GM12878 (cell line): ENCODE data around the gene VPS39. TPM values are rescaled to one million over a fixed set of nuclear protein-coding genes. Genes with fewer than 3 reads are reported as not detected.

Source experiments
- ATF3 ChIP-seq: IDR thresholded peaks from 2 replicates; pipeline ENCODE4 v1.6.1; 2011; ENCODE audit warnings: low read depth, mild to moderate bottlenecking, low read length, moderate library complexity, borderline replicate concordance; ENCODE audit errors: extremely low read depth
- BHLHE40 ChIP-seq, 2 experiments: fragments of 450-650 bp in 1 of 2; IDR thresholded peaks; 2 replicates each; pipeline ENCODE4 v1.6.1; 2011 to 2017; ENCODE audit warnings: low read depth in 2 of 2, borderline replicate concordance in 1 of 2, improper control_type of control experiment in 1 of 2, low read length in 1 of 2, mild to moderate bottlenecking in 1 of 2
- BRCA1 ChIP-seq: IDR thresholded peaks from 2 replicates; pipeline ENCODE4 v1.6.1; 2011; ENCODE audit warnings: low read depth, low read length, improper control_type of control experiment
- CREB1 ChIP-seq: IDR thresholded peaks from 2 replicates; pipeline ENCODE4 v1.6.1; 2012; ENCODE audit warnings: low read depth, mild to moderate bottlenecking, inconsistent platforms
- HDAC2 ChIP-seq: fragments of 200-600 bp; sonication (generic); IDR thresholded peaks from 2 replicates; pipeline ENCODE4 v1.6.1; 2017
- HDAC6 ChIP-seq: fragments of 200-600 bp; sonication (generic); IDR thresholded peaks from one replicate; pipeline ENCODE4 v1.8.0; 2017; ENCODE audit warnings: antibody characterized with exemption; ENCODE audit not compliant: unreplicated experiment
- HDGF ChIP-seq: fragments of 450-650 bp; IDR thresholded peaks from 2 replicates; pipeline ENCODE4 v1.6.1; 2016; ENCODE audit warnings: antibody characterized with exemption
- HSF1 ChIP-seq: fragments of 150-350 bp; IDR thresholded peaks from 2 replicates; pipeline ENCODE4 v1.6.1; 2014; ENCODE audit warnings: mild to moderate bottlenecking, low read depth, low read length
- IKZF2 ChIP-seq, 2 experiments: fragments of 450-650 bp; IDR thresholded peaks; 2 replicates each; pipeline ENCODE4 v1.6.1; 2017; ENCODE audit warnings: mild to moderate bottlenecking in 2 of 2, moderate library complexity in 2 of 2
- MEF2A ChIP-seq: IDR thresholded peaks from 2 replicates; pipeline ENCODE4 v1.6.1; 2011; ENCODE audit warnings: low read depth, mild to moderate bottlenecking, low read length, moderate library complexity; ENCODE audit not compliant: insufficient read depth
- NKRF ChIP-seq: fragments of 450-650 bp; conservative IDR thresholded peaks from 2 replicates; pipeline ENCODE4 v1.6.1; 2017; ENCODE audit warnings: mild to moderate bottlenecking, moderate library complexity
- POLR2AphosphoS2 ChIP-seq: IDR thresholded peaks from 2 replicates; pipeline ENCODE4 v1.6.1; 2011; ENCODE audit warnings: low read depth, mild to moderate bottlenecking, low read length, improper control_type of control experiment, moderate library complexity
- POLR2AphosphoS5 ChIP-seq: IDR thresholded peaks from 2 replicates; pipeline ENCODE4 v1.6.1; 2011; ENCODE audit warnings: mild to moderate bottlenecking, low read length, inconsistent platforms
- POU2F2 ChIP-seq: IDR thresholded peaks from 3 replicates; pipeline ENCODE4 v1.6.1; 2011; ENCODE audit warnings: low read depth, mild to moderate bottlenecking, low read length, borderline replicate concordance
- RB1 ChIP-seq: fragments of 450-650 bp; formaldehyde crosslinking; IDR thresholded peaks from 2 replicates; pipeline ENCODE4 v1.6.1; 2017; ENCODE audit warnings: mild to moderate bottlenecking, borderline replicate concordance
- RCOR1 ChIP-seq: conservative IDR thresholded peaks from 2 replicates; pipeline ENCODE4 v1.6.1; 2012; ENCODE audit warnings: low read depth, low read length, improper control_type of control experiment
- SKIL ChIP-seq: fragments of 450-650 bp; IDR thresholded peaks from 2 replicates; pipeline ENCODE4 v1.6.1; 2017; ENCODE audit warnings: mild to moderate bottlenecking, low read depth, inconsistent platforms; ENCODE audit not compliant: poor library complexity, severe bottlenecking
- SMAD1 ChIP-seq: fragments of 450-650 bp; IDR thresholded peaks from 2 replicates; pipeline ENCODE4 v1.6.1; 2018; ENCODE audit warnings: mild to moderate bottlenecking, low read depth; ENCODE audit not compliant: partially characterized antibody
- SMAD5 ChIP-seq: IDR thresholded peaks from 2 replicates; pipeline ENCODE4 v1.6.1; 2016; ENCODE audit warnings: antibody characterized with exemption, low read depth
- SRF ChIP-seq, 2 experiments: IDR thresholded peaks; 2 replicates each; pipeline ENCODE4 v1.6.1; 2011; ENCODE audit warnings: low read depth in 2 of 2, low read length in 2 of 2, mild to moderate bottlenecking in 1 of 2, moderate library complexity in 1 of 2
- TBL1XR1 ChIP-seq: IDR thresholded peaks from 2 replicates; pipeline ENCODE4 v1.6.1; 2012; ENCODE audit warnings: low read depth, low read length, improper control_type of control experiment
- TCF3 ChIP-seq: IDR thresholded peaks from 2 replicates; pipeline ENCODE4 v1.6.1; 2012; ENCODE audit warnings: low read depth, mild to moderate bottlenecking, low read length, borderline replicate concordance; ENCODE audit not compliant: insufficient read depth
- YBX1 ChIP-seq: fragments of 450-650 bp; IDR thresholded peaks from 2 replicates; pipeline ENCODE4 v1.6.1; 2016; ENCODE audit warnings: antibody characterized with exemption
- ZNF217 ChIP-seq: fragments of 450-650 bp; IDR thresholded peaks from 2 replicates; pipeline ENCODE4 v1.6.1; 2017; ENCODE audit warnings: antibody characterized with exemption, mild to moderate bottlenecking
- polyA plus RNA-seq, 11 experiments: library from polyadenylated mRNA; depleted of rRNA in 4 of 11; unstranded in 6 of 11; stranded (reverse) in 5 of 11; fragments of >200 nt; fragmentation: Nextera tagmentation in 4 of 11; fragmentation: Illumina TruSeq in 1 of 11; extraction: Ambion mirVana in 4 of 11; extraction: Trizol in 1 of 11; gene quantifications; 1 replicate in 1 of 11; 2 replicates in 10 of 11; pipeline versions ENCODE4 v1.2.1 to v1.2.3, GENCODE V29; 2011 to 2016; ENCODE audit warnings: inconsistent platforms in 2 of 11, missing spikeins in 2 of 11, low read depth in 1 of 11
- total RNA-seq, 4 experiments: library from RNA; depleted of rRNA in 3 of 4; stranded (reverse); fragments of >200 nt in 3 of 4; fragmentation: Illumina TruSeq in 1 of 4; extraction: Trizol in 1 of 4; gene quantifications; 2 replicates each; pipeline versions ENCODE4 v1.2.1 to v1.2.3, GENCODE V29; 2013 to 2021

VPS39 gene
- total and polyA plus RNA-seq, 10 of the 15 experiments (the other 5 are each of a cell fraction or from before 2014, with no cell fraction given), result 4.9 to 50.0 (median 36.2) TPM

- no peak for TF ChIP-seq MEF2A
- TF ChIP-seq NKRF, result no peak
- no peak for TF ChIP-seq CREB1
- no peak for TF ChIP-seq POU2F2
- TF ChIP-seq RCOR1, result no peak
- TF ChIP-seq TBL1XR1, result no peak
- no peak for TF ChIP-seq RB1
- no peak for TF ChIP-seq ATF3
- TF ChIP-seq SKIL, result no peak
- TF ChIP-seq IKZF2 (IDR thresholded peaks at IDR 0.05), result peak; percentile 71 to 76
- TF ChIP-seq BRCA1, result no peak
- no peak for TF ChIP-seq HDGF
- TF ChIP-seq TCF3, result no peak
- TF ChIP-seq HDAC2, result no peak
- no peak for TF ChIP-seq HDAC6
- no peak for TF ChIP-seq YBX1
- no peak for TF ChIP-seq HSF1
- TF ChIP-seq POLR2AphosphoS2, result no peak
- no peak for TF ChIP-seq ZNF217
- no peak for TF ChIP-seq BHLHE40 (IDR thresholded peaks at IDR 0.05; ENCODE audit: borderline replicate concordance in 1 of 2, low read depth in 2 of 2, low read length in 1 of 2)
- no peak for TF ChIP-seq SMAD5
- no peak for TF ChIP-seq SRF (IDR thresholded peaks at IDR 0.05; ENCODE audit: low read depth in 2 of 2, low read length in 2 of 2)
- TF ChIP-seq SMAD1, result no peak
- no peak for TF ChIP-seq POLR2AphosphoS5
Measured at GRCh38 chr15:42218953-42219592, 11.0 kb upstream of the VPS39 start (continued).
